GM18951 (cell line): ENCODE measurements around the gene SAMD4B.
A peak's percentile ranks its signal among the peaks of the same experiment; 100 is the strongest.

Experiments
- POLR2A ChIP-seq: IDR thresholded peaks from 4 replicates; pipeline ENCODE4 v1.6.1; 2011; ENCODE audit warnings: mild to moderate bottlenecking; ENCODE audit not compliant: insufficient read length, insufficient read depth; ENCODE audit errors: extremely low read depth
- in situ Hi-C: fragments of 300-500 bp; cut with MboI; formaldehyde crosslinking; loops from one replicate; pipeline ENCODE4 v1.12.0; 2022; ENCODE audit warnings: low sequenced_read_pairs, mixed read lengths, inconsistent platforms; ENCODE audit not compliant: unreplicated experiment

Gene SAMD4B

DNA sequence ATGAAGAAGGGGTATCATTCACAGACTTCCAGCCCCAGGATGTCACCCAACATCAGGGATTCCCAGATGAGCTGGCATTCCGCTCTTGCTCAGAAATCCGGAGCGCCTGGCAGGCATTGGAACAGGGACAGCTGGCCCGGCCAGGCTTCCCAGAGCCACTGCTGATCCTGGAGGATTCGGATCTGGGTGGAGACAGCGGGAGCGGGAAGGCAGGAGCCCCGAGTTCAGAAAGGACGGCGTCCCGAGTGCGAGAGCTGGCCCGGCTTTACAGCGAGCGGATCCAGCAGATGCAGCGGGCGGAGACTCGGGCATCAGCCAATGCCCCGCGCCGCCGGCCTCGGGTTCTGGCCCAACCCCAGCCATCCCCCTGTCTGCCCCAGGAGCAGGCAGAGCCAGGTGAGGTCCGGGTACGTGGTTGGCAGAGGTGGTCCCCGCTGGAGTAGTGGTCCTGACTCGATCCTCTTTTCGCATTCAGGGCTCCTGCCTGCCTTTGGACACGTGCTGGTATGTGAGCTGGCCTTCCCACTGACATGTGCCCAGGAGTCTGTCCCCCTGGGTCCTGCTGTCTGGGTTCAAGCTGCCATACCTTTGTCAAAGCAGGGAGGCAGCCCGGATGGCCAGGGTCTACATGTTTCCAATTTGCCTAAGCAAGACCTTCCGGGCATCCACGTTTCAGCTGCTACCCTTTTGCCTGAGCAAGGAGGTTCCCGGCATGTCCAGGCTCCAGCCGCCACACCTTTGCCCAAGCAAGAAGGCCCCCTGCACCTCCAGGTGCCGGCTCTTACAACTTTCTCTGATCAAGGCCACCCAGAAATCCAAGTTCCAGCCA is 81.3 kb downstream of the SAMD4B start:
- TF ChIP-seq POLR2A = no peak
- in situ Hi-C loops = no loop called here

DNA sequence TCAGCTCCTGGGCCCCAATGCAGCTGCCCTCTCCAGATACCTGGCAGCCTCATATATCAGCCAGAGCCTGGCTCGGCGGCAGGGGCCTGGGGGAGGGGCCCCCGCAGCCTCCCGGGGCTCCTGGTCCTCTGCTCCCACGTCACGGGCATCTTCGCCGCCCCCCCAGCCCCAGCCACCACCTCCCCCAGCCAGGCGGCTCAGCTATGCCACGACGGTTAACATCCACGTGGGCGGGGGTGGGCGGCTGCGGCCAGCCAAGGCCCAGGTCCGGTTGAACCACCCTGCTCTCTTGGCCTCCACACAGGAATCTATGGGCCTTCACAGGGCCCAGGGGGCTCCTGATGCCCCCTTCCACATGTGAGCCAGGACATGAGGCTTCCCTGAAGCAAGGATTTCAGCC is 82.7 kb downstream of the SAMD4B start:
- in situ Hi-C loops = no loop called here
- no peak for TF ChIP-seq POLR2A

DNA sequence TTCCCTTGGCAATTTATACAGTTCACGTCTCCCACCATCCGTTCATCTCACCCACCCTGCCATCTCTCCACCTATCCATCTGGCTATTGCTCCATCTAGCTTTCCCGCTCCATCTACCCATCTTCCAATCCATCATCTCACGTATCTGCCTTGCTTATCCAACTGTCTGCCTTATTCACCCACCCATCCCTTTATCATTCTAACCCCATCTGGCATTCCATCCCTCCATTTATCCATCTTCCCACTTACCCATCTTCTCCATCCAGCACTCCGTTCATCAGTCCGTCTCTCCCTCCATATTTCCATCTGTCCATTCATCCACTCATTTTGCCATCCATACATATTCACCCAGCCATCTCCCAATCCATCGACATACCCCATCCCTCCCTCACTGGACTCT is 83.5 kb downstream of the SAMD4B start:
- TF ChIP-seq POLR2A = no peak
- in situ Hi-C loops = no loop called here

DNA sequence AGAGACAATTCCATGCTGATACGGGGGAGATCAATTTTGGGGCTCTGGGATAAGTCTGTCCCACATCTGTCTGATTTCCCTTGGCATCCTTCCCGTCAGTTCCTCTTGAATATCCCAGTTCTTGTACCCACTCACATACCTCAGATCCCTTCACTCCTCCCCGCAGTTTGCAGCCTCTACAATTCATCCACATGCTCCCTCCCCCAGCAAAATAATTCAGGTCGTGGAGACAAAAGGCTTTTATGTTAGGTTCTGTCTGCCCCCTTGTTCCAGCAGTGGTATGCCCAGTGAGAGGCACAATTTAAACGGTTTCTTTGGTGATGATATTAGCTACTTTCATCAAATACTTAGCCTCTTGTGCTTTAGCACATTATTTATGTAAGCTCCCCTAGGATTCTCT is 83.9 kb downstream of the SAMD4B start:
- TF ChIP-seq POLR2A = no peak
- in situ Hi-C loops = no loop called here

DNA sequence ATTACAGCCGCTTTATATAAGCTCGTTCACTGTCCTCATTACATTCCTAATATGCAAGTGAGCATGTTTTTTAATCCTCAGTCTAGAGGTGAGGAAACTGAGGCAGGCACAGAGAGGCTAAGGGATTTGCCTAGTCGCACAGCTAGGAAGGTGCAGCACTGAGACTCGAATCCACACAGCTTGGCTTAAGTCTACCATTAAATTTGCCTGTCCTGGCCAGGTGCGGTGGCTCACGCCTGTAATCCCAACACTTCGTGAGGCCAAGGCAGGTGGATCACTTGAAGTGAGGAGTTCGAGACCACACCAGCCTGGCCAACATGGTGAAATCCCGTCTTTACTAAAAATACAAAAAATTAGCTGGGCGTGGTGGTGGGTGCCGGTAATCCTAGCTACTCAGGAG is 85.5 kb downstream of the SAMD4B start:
- in situ Hi-C loops = no loop called here
- TF ChIP-seq POLR2A = no peak

DNA sequence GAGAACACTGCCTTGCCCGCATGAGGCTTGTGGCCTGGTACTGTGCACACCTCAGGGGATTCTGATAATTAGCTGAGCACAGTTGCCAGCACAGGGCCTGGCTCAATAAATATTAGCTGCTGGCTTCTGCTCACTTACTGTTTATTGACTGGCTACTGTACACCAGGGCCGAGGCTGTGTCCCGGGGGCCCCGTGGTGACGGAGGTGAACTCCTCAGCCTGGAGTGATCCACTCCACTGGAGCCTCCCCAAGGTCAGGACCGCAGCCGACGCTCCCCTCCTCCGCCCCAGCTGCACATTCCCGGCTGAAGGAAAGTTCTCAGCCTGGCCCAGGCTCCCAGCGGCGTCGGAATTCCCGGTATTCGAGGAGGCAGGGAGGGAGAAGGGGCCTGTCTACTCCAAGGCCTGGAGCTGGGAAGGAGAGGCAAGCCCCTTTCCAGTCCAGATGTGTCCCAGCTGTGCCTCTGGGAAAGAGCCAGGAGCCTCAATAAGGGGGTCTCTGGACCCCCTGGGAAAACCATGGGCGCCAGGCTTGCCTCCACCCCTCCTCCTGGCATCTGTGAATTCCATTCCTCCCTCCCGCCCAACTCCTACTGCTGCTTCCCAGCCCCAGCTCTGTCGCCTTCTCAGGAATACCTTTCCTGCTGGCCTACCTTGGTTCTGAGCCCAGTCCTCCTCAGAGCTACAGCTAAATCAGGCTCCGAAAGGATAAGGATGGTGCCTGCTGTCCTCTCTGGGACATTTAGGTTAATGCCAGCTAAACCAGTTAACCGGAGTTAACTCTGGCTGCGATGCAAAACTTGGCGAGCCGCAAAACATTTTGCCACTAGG is 86.3 kb downstream of the SAMD4B start:
- in situ Hi-C loops = no loop called here

DNA sequence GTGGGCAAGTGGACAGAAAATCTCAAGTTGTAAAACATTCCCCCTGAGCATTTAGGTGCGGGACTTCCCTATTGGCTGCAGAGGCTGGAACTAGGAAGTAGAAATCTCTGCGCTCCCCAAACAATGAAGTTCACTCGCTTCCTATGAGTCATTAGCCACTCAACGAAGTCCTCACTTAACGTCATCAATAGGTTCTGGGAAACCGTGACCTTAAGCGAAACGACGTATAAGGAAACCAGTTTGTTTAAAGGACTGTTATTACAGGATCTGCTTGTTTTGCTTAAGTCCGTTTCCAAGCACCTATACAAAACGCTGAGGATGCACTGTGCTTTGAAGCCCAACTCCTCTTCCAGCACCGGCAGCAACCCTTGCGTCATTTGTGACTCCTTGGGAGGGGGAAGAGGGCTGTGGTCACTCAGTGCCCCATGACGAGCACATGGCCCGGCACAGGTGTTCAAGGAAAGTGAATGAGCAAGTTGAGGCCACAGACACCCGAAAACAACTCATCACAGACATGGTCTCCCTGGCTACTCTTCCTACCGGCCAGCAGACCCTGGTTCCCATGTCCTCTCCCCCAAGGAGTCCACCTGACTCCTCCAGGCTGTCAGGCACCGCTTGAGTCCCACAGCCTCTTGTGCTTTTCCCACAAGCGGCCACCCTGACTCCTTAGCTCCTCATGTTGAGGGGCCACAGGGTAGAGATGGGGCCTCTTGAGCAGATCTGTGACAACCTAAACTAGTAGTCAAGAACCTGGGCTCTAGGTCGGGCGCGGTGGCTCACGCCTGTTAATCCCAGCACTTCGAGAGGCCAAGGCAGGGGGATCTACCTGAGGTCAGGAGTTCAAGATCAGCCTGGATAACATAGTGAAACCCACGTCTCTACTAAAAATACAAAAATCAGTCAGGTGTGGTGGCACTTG is 88.7 kb downstream of the SAMD4B start:
- in situ Hi-C loops = no loop called here
- peak; percentile 35 for TF ChIP-seq POLR2A

More for the DNA sequence above, 86.3 kb downstream of the SAMD4B start:
- TF ChIP-seq POLR2A = no peak

DNA sequence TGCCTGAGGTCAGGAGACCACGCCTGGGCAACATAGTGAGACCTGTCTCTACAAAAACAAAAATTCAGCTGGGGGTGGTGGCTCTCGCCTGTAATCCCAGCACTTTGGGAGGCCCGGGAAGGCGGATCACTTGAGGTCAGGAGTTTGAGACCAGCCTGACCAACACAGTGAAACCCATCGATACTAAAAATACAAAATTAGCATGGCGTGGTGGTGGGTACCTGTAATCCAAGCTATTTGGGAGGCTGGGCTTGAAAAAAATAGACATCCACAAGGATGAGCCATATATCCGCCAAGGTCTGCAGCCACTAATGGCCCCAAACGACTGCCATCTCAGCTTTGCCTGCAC is 90.4 kb downstream of the SAMD4B start:
- in situ Hi-C loops = no loop called here
- peak; percentile 38 for TF ChIP-seq POLR2A

DNA sequence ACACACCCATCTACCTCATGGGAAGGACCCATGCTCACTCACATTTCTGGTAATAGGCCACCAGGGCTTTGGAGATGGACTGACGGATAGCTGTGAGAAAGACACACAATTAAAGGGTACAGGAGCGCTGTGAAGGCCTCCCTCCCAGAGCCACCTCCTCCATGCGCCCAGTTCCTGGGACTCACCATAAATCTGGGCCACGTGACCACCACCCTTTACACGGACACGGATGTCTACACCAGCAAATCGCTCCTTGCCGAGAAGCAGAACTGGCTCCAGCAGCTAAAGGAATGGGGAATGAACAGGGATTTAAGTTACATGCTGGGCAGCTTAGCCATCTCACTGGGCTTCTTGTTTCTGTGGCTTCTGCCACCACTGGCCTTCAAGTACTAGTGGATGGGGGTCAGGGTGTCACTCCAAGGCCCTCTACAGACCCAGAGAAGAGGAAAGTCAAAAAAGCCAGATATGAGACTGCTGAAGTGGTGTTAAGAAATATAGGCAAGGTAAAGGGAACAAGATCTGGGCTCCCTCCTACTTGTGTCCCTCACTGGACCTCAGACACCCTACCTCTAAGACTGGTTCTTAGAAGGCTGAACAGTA is 91.4 kb downstream of the SAMD4B start:
- no peak for TF ChIP-seq POLR2A
- in situ Hi-C loops = no loop called here

DNA sequence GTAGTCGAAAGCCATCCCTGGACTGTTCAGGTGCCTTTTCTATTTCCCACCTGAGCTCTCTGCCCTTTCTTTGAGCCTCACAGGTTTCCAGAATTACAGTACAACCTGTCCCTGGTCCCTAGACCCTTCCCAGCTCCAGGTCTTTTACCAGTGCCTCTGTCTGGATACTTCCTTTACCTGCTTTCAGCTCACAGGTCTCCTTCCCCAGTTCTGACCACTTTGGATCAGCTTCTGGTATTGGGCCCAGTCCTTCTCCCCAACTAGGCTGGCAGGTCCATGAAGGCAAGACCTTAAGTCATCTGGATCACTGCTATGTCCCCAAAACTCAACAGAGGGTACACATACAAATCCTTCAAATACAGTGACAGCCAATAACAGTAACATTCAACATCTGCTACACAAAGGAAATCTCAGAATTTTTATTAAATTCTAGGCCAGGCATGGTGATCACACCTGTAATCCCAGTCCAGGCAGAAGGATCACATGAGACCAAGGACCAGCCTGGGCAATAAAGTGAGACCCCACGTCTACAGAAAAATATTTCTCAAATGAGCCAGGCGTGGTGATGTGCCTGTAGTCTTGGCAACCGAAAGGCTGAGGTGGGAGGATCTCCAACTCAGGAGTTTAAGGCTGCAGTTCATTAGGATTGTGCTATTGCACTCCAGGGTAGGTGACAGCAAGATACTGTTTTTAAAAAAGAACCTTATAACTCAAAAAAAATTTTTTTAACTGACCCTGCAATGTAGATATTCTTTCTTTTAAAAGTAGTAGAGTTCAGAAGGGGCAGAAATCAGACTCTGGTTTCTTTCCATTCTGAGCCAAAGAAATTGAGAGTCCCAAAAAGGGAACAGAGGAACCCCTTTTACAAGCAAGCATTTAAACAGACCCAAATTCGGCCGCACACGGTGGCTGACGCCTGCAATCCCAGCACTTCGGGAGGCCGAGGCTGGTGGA is 92.2 kb downstream of the SAMD4B start:
- no peak for TF ChIP-seq POLR2A
- in situ Hi-C loops = no loop called here
